Measurements from ENCODE around the gene PUS1.

DNA sequence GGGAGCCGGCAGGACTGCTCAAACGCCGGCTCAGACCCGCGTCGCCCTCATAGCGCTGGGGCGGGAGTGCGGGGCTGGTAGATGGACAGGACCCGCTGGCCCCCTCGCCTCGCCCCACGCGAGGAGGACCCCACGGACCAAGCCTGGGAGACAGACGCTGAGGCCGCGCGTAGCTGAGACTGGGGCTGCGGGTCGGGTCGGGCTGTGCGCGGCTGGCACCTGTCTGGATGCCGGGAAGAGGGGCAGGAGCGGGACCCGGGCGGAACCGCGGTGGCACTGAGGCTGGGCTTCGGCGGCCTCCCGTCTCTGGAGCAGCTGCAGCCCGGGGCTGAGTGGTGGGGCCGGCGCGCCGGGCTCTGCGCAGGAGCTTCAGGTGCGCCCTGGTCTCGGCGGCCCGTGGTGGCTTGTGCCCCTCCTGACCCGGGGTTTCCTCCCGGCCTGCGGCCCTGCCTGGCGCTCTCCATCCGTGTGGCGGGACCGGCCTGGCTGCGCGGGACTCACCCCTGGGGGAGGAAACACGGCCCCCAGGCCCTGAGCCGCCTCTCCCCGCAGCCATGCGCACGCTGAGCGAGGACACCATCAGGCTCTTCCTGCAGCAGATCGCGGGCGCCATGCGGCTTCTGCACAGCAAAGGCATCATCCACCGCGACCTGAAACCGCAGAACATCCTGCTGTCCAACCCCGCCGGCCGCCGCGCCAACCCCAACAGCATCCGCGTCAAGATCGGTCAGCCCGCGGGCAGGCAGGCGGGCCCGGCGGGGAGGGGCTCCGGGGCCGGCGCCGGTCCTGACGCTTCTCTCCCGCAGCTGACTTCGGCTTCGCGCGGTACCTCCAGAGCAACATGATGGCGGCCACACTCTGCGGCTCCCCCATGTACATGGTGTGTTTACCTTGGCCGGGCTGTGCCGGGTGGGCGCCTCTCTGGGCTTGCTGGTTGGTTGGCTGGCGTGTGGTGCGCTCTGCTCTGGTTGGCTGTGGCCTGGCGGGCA, 20.7 kb upstream of the PUS1 start:
- no peak for TF ChIP-seq CTCF (IDR thresholded peaks at IDR 0.05)
- TF ChIP-seq POLR2A (IDR thresholded peaks at IDR 0.05): no peak

Data from right lobe of liver (tissue), 4 donors.